HG03575 (cell line): Measurements from ENCODE around the gene FAM135A.
A peak's percentile ranks its signal among the peaks of the same experiment; 100 is the strongest.

Source experiments
- ATAC-seq: cut with Tn5 transposase; IDR thresholded peaks from one replicate; pipeline ENCODE4 v1.9.1; 2021; ENCODE audit not compliant: unreplicated experiment, insufficient number of reproducible peaks, low FRiP score; ENCODE audit errors: extremely low read depth

Gene FAM135A

DNA sequence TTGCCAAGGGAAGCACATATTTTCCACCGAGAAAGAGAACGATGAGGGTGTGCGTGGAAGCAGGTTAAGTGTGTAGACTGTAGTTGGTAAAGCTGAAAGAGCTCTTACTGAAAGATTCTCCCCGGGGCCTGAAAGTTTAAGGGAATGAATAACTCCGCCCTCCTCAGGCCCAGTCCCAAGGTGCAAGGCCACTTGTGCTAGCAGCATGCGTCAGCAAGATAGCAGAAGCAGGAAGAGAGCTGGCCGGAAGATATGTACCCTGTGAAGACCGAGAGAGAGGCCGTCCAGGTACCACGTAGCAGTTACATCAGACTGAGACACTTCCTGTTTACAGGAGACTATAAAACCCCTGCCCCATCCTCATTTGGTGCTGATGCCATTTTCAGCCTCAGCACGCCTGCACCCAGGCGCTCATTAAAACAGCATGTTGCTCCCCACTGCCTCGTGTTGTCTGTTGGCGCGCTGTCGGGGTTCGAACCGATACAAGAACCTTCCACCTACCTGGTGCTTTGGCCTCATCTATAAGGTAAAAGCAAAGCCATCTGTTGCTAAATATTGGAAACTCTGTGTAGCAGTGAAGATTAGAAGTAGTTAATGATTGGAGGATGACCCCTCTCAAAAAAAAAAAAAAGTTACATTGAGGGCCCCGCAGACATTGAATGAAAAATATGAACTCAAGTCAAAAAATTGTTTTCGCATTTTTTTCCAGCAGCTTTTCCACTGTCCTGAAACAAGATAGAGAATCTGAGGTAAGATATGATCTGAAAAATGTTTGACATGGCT, 18.6 kb upstream of the FAM135A start:
- ATAC-seq: no peak

DNA sequence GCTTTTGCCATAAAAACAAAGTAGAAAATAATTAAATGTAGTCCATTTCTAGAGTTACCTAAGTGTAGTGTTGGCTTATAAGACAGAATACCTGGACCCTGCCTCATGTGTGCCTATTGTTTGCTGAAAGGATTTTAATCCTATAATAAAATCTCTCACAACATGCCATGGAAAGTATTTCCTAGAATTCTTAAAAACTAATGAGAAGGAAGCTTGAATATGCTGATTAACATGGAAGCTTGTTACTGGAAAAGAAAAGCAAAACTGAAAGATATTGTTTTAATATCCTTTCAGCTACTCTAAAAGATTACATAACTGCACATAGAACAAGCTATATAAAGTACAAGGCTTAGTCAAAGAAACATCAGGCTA, 18.0 kb upstream of the FAM135A start:
- no peak for ATAC-seq

DNA sequence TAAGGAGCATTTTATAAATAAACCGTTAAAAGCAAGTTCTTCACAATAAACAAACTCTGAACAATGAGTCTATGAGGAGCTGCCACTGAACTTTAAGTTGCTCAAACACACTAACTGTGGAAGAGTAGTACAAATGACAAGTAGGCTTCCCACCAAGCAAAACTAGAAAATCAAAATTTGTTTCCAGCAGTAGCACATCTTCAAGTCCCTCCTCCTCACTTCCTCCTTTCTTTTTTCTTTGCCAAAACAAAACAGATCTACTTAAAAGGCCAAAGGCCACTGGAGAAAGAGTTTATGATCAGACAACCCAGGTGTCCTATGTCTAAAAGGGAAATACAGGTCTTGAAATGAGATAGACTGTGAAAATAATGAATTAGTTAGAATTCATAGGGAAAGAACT, 17.1 kb upstream of the FAM135A start:
- no peak for ATAC-seq

DNA sequence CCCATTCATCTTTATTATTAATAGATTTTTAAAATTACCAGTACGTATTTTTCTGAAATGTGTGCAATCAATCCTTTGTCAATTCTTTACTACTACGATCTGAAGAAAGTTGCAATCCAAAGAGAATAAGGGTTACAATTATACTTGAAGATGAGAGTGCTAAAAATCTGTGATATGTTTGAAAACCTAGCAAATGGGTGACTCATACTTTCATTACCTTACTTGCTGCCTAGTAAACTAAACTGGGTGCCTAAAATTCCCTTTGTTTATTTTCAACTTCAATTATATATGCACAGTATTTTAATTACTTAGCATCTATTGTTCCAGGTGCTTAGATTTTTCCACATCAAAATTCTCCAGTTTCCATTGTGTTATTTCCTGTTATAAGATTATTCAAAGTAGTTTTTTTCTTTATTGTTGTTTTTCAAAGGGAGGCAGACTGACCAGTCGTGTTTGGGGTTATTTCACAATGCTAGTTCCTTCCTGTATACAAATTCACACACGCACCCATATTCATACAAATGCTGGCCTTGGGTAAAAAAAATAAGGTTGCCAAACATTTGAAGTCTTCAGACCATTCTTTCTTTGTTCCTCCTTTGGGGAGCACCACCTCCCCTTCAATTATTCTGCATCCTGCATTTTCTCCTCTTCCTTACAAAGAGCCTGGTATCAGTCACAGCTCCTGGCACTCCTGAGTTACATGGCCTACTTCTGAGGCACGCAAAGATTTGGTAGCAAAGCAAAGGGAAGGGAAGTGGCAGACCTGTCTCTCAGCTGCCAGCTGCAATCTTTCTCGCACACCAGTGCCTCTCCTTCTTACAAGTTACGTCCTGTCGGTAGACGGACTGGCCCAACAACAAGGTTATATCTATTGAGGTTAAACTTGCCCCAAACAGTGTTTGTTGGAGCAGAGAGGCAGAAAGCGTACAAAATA, 16.2 kb upstream of the FAM135A start:
- no peak for ATAC-seq

DNA sequence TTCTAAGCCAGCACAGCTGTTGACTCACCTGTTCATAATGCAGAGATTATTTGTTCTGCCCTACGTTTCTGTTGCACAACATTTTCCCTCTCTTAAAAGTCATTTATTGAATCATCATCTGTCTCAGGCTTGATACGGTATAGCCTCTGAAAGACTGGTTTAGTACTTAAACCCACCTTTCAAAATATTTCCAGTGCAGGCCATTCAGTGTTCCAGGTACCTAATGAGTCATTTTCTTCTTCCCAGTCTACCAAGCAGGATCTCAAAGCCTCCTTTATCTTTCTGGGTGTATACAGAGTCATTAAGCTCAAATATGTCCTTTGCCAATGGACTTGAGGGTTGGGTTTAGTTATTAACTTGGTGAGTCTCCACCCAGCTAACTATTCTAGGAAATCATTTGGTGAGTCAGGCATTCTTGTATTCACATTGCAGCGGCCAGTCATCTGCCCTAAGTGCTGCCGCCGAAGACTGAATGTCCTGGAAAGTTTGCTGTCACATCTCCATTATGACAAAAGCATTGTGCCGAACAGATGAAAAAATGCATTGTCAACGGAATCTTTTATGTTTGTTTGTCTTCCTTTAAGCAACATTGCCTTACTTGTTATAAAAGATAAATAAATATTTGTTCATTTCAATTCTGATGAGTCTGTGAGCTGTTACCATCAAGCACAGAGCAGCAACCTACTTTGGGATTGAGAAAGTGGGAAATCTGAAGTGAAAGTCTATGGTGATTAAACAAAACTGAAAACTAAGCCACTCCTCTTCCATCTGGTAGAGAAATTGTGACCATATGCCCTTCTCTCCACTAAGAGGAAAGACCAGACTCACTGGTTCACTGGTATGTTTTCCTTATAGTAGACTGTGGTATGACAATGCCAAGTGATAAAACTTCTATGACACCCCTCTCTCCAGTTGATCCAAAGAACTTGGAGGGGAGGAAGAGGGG, 14.3 kb upstream of the FAM135A start:
- ATAC-seq: no peak

DNA sequence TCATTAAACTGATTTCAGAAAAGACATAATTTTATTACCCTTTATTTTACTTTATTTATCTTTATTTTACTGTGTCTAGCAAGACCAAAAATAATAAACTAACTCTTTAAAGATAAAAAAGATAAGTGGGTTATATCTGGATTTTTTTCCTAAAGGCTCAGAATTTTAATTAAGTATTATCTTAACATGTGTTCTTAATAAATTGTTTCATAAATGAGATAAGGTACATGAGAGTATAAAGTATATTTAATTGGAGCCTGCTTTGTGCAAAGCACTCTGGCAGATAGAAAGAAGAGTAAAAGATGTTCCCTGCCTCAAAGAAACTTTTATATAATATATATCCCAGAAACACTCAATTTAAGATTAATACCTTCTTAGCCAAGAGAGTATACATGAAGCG, 8.7 kb upstream of the FAM135A start:
- ATAC-seq: no peak

DNA sequence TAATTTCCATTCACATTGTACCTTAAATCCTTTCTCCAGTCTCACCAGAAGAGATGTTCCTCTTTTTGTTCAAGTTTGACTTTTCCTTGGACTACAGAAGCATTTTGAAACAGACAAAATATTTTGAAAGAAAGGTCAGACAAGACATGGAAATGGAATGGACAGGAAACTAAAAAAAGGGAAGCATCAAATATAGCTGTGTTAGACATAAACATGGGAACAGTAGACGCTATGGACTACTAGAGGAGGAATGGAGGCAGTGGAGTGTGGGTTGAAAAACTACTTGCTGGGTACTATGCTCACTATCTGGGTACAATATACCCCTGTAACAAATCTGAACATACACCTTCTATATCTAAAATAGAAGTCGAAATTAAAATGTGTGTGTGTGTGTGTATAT, 4.1 kb upstream of the FAM135A start:
- ATAC-seq: no peak

DNA sequence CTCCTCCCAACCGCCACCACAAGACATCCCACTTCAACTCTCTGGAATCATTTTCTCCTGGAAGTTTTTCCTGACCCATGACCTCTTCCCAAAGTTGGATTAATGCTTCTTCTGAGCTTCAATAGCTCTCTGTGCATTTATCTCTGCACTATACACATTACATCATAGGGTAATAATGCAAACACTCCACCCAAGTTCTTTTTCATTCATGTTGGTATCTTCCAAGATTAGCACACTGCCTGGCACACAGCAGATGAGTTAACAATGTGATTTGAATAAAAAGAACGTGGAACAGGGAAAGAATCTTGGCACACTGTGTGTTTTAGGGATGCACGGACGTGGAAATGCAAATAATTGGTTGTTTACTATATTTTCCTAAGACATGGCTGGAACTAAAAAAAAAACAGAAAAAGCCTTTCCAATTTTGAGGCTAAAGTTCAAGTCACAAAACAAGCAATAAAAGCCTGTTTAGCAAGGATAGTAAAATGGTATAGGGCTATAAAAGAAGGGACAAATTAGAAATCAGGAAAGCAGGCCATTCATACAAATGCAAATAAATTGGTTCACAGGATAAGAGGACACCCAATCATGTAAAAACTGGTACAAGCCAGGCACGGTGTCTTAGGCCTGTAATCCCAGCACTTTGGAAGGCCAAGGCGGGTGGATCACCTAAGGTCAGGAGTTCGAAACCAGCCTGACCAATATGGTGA, 1.6 kb upstream of the FAM135A start:
- ATAC-seq: no peak

DNA sequence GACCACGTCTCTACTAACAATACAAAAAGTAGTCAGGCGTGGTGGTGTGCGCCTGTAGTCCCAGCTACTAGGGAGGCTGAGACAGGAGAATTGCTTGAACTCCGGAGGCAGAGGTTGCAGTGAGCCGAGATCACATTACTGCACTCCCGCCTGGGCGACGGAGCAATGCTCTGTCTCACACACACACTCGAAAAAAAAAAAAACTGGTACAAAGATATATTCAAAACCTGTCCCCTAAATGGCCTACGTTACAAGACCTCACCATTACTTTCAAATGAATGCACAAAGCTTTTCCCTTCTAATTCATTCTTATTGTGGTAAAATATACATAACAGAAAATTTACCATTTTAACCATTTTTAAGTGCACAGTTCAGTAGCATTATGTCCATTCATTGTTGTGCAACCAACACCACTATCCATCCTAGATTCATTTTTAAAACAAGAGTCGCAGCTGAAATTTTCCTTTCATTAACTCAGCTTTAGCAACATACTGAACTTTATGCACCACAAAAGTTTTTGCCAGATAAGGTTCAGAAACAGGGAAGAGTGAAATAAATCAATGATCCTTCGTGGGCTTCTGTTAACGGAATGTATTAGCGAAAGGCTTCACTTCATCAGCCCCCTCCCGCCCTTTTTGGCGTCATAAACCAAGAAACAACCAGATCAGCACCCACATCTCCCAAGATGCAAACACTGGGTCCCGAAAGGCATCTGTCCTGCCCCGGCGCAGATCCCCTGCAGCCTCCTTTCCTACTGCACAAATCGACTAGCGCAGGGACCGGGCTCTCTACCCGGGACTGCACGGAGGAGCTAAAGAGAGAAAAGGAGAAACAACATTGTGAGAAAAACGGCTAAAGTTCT, 825 bp upstream of the FAM135A start:
- peak; percentile 5 for ATAC-seq

DNA sequence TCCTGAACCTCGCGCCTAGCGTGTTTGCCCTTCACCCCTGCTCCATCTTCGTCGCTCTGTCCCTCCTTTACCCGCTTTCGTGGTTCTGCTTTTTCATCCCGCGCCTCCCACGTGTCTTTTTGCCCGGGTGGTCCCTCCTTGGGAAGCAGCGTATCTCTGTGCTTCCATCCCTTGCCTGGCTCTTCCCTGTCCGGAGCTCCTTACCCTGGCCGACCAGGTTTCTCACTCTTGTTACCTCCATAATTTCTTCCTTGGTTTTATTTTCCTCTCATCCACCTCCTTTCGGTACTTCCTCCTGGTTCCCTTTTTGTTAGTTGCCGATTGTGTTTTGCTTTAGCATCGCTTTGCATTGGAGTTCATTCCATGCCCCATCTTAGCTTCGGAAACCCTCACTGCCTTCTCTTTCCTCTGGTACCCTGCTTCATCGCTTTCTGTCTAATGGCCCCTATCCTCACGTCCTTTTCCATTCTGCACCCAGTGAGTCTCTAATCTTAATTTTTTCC, 735 bp downstream of the FAM135A start:
- no peak for ATAC-seq

DNA sequence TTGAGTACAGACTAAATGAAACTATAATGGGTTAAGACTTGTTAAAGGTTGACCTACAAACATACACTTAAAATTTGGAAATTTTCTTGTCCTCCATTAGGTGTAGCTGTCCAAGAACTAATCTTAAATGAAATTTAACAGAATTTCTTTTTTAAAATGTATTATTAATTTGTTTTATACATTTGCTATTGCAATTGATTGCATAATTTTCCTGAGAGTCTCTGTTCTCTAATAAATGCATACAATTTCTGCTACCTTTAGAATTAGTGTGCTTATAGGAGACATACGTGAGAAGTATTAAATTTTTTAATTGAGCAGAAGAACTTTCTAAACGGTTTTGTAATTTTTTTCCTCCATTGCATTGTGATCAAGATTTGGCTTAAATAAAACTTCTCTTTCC, 1.5 kb downstream of the FAM135A start:
- no peak for ATAC-seq

DNA sequence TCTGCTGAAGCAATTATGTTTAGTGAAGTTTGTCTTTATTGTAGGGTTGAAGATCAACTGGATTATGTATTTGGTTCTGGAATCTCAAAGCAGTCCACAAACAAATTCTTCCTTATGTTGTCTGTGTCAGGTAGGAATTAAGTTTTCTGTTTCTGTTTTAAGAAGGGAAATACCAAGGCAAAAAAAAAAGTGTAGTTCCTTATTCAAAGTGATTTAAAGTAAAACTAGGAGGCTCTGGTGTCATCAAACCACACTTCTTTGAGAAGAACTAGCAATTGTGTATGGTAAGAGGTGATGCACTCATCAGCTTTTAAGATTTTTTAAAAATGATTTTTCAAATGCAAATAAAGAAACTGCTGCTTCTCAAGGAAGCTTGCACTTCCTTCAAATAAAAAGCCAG, 1.9 kb downstream of the FAM135A start:
- no peak for ATAC-seq

DNA sequence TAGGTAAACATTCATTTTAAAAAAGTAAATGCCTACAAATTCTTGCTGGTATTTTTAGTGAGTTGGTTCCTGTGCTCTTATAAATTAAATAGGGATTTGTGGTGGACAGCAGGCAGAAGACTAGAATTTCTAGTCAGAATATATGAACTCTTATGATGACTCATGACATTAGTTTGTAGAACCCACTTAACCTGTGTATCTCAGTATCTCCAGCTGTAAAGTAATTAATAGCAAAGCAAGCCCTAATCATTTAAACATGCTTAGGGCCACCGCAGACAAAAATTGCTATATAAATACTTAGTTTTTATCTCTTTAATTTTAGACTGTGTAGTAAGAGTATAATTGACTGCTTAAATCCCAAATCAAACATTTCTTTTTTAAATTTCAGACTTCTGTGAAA, 2.4 kb downstream of the FAM135A start:
- ATAC-seq: no peak

DNA sequence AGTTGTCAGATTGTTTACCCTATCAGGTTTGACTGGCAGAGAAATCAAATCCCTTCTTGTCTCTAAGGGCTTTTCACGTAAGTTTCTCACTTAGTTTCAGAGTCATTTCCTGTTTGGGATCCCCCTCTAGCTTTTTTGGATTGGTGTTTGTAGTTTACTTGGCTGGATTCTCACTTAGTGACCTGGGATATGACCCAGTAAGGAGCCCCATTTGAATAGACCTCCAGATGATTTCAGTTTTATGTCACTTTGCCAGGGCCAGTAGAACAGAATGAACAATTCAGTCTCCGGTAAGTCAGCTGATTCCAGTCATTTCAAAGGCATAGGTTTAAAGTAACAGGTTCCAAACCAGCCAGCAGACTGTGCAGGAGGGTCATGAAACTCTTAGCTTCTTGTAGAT, 8.2 kb downstream of the FAM135A start:
- ATAC-seq: no peak

DNA sequence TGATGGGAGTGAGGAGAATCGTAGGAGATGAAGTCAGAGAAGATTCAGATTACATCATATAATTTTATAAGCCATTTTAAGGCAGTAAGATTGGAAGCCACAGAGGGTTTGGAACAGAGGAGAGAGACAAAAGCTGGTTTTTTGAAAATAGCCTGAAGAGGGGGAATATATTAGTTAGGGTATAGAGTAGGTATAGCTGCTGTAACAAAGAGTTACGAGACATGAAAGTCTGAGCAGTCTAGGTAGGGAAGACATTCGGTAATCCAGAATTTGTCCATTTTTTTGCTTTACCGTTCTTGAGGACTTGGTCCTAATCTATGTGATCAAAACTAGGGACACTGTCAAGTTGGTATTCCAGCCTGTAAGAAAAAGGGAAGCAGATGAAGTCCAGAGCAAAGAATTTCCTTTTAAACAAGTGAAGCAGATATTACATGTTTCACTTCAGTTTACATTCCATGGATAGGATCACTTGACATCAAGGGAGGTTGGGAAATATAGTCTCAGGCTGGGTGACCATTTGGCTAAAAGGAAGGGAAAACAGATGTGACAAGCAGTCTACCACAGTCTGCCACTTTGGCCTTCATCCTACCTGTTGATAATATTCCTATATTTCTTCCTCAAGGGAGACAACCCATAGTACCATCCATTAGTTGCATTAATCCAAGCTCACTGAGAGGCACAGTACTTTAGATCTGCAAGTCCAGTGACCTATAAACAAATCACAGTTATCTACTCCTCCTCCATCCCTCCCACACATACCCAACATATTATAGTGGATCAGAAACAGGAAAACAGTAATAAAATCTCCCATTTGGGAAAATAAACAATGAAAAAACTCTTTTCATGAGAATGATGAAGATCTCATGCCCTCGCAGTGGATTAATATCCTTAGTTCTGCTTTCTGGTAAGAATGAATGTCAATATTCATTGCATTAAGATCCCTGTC, 10.2 kb downstream of the FAM135A start:
- no peak for ATAC-seq

DNA sequence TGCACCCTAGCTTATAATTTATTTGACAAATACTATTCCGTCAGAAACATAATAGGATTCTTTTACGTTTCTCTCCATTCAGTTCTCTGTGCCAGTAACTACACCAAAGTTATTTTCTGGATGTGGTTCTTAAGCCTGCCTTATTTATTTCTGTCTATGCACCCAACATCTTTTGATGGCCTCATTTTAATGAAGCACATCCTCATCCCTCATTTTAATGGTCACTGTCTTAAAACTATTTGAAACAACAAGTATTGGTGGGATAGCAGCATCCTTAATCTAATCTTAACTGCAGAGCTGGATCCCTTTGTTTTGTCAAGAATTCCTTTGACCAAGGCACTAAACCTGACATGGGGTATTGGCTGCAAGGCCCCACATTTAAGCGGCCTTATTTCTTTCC, 11.0 kb downstream of the FAM135A start:
- ATAC-seq: no peak

DNA sequence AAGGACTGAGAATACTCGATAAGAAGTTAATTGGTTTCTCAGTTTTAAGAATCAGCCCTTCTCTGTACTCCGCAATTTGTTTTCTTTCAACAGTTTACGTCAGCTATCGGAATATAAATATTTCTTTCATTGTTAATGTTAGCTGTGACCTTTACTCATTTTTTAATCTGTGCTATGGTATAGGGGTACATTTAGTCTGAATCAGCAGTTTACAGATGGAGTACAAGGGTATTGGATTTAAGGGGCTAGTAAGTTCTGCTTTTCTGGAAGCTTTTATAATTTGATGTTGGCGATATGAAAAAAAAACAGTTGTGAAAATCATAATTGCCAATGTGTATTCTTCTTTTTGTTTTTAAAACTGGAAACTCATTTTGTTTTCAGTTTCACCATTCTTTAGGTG, 23.0 kb downstream of the FAM135A start:
- ATAC-seq: no peak
